ENCODE measurements around the gene DCTN1.

DNA sequence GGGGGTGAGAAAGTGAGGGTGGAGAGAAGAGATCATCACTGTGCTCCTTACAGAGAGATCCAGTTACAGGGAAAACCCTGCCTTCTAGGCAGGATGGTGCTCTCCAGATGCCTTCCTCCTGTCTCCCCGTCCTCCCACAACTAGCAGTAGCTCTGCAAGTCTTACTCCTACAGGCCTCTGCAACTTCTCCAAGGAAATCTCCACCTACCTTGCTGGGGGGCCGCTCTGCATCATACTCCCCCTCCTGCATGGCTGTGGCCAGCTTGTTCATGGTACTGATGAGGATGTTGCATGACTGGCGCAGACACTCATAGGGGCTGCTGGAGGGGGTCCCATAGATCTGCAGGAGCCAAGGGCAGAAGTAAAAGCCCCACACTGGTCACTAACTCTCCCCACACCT lies 14.1 kb downstream of the DCTN1 start:
- TF ChIP-seq, protein P1, sequence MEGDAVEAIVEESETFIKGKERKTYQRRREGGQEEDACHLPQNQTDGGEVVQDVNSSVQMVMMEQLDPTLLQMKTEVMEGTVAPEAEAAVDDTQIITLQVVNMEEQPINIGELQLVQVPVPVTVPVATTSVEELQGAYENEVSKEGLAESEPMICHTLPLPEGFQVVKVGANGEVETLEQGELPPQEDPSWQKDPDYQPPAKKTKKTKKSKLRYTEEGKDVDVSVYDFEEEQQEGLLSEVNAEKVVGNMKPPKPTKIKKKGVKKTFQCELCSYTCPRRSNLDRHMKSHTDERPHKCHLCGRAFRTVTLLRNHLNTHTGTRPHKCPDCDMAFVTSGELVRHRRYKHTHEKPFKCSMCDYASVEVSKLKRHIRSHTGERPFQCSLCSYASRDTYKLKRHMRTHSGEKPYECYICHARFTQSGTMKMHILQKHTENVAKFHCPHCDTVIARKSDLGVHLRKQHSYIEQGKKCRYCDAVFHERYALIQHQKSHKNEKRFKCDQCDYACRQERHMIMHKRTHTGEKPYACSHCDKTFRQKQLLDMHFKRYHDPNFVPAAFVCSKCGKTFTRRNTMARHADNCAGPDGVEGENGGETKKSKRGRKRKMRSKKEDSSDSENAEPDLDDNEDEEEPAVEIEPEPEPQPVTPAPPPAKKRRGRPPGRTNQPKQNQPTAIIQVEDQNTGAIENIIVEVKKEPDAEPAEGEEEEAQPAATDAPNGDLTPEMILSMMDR (IDR thresholded peaks at IDR 0.05): no peak
- no peak for TF ChIP-seq POLR2A (IDR thresholded peaks at IDR 0.05)

All from uterus (tissue), 2 donors.